B cell (primary cell): ENCODE data around the gene IPO4. TPM values are rescaled to one million over a fixed set of nuclear protein-coding genes. Genes with fewer than 3 reads are reported as not detected.
A peak's percentile ranks its signal among the peaks of the same experiment; 100 is the strongest.

ENCODE experiments used
- ATAC-seq: fragments of 200-7000 bp; cut with Tn5 transposase; one replicate; pipeline ENCODE4 v1.10.0; 2021; ENCODE audit warnings: low read depth, mild to moderate bottlenecking, moderate number of reproducible peaks, moderate library complexity
- CTCF ChIA-PET: fragments of 350-600 bp; sonication (Branson Sonifier 250); formaldehyde crosslinking; loops from one replicate; lab custom pipeline; 2021; ENCODE audit warnings: antibody characterized with exemption, inconsistent platforms; lab: Charles Lee
- POLR2A ChIA-PET: fragments of 350-600 bp; sonication (Branson Sonifier 250); formaldehyde crosslinking; loops from one replicate; lab custom pipeline; 2021; ENCODE audit warnings: antibody characterized with exemption; lab: Charles Lee
- DNase-seq: peaks from one replicate; pipeline ENCODE4 v3.0.0; 2013
- H2AFZ ChIP-seq: 2 replicates; pipeline ENCODE4 v1.6.1; 2012; ENCODE audit warnings: mild to moderate bottlenecking, low read depth, low read length; ENCODE audit not compliant: insufficient read depth, poor library complexity, severe bottlenecking
- H3K27ac ChIP-seq, 2 donors: 1 replicate in 1 of 2; 2 replicates in 1 of 2; pipeline ENCODE4 v1.5.1; 2012 to 2013; ENCODE audit warnings: low read length in 2 of 2, mild to moderate bottlenecking in 2 of 2, moderate library complexity in 1 of 2
- H3K27me3 ChIP-seq, 4 experiments: fragments of 200-600 bp in 1 of 4; sonication (generic) in 1 of 4; replicated peaks in 1 of 4; 1 replicate in 2 of 4; 2 replicates in 2 of 4; pipeline versions ENCODE4 v1.6.1 to v1.7.0; 2013 to 2016; ENCODE audit warnings: low read length in 3 of 4, mild to moderate bottlenecking in 2 of 4, mixed read lengths in 1 of 4, moderate library complexity in 1 of 4; ENCODE audit not compliant: insufficient read depth in 4 of 4, control insufficient read depth in 3 of 4; ENCODE audit errors: control extremely low read depth in 1 of 4
- H3K36me3 ChIP-seq, 2 experiments: replicated peaks in 1 of 2; 1 replicate in 1 of 2; 2 replicates in 1 of 2; pipeline versions ENCODE4 v1.6.1 to v1.7.1; 2013; ENCODE audit warnings: low read length in 1 of 2; ENCODE audit not compliant: insufficient read depth in 2 of 2, control insufficient read depth in 1 of 2; ENCODE audit errors: control extremely low read depth in 1 of 2, extremely low read depth in 1 of 2
- H3K4me1 ChIP-seq, 2 donors: fragments of 200-600 bp in 1 of 2; sonication (generic) in 1 of 2; 1 replicate in 1 of 2; 2 replicates in 1 of 2; pipeline versions ENCODE4 v1.5.1 to v1.6.1; 2013 to 2017; ENCODE audit warnings: low read length in 2 of 2; ENCODE audit not compliant: control insufficient read depth in 2 of 2, insufficient read depth in 2 of 2
- H3K4me2 ChIP-seq: replicated peaks from 2 replicates; pipeline ENCODE3; 2012; ENCODE audit warnings: mild to moderate bottlenecking, low read depth, low read length; ENCODE audit not compliant: poor library complexity, severe bottlenecking
- H3K4me3 ChIP-seq, 5 experiments: fragments of 200-600 bp in 1 of 5; sonication (generic) in 1 of 5; 1 replicate in 3 of 5; 2 replicates in 2 of 5; pipeline versions ENCODE4 v1.5.1 to v1.7.0; 2011 to 2016; ENCODE audit warnings: low read length in 4 of 5, mild to moderate bottlenecking in 4 of 5, low read depth in 2 of 5, control low read depth in 1 of 5, moderate library complexity in 1 of 5; ENCODE audit not compliant: insufficient read depth in 1 of 5; ENCODE audit errors: control extremely low read depth in 1 of 5, extremely low read depth in 1 of 5
- H3K79me2 ChIP-seq: fragments of 200-600 bp; sonication (generic); one replicate; pipeline ENCODE4 v1.6.0; 2016; ENCODE audit warnings: low read length; ENCODE audit not compliant: control insufficient read depth, insufficient read depth
- H3K9ac ChIP-seq: fragments of 200-600 bp; sonication (generic); 2 replicates; pipeline ENCODE4 v1.6.1; 2017; ENCODE audit warnings: mild to moderate bottlenecking, low read length, moderate library complexity
- H3K9me3 ChIP-seq, 3 donors: one replicate each; pipeline versions ENCODE4 v1.6.1 to v1.7.1; 2013; ENCODE audit warnings: low read length in 2 of 3; ENCODE audit not compliant: control insufficient read depth in 2 of 3, insufficient read depth in 1 of 3; ENCODE audit errors: control extremely low read depth in 1 of 3
- H4K20me1 ChIP-seq: 2 replicates; pipeline ENCODE4 v1.6.0; 2012; ENCODE audit warnings: mild to moderate bottlenecking, low read length; ENCODE audit not compliant: insufficient read depth, control insufficient read depth, poor library complexity, severe bottlenecking
- H3K27ac Mint-ChIP-seq: one replicate; pipeline ENCODE4 v1.8.0; 2021; ENCODE audit warnings: mixed read lengths
- H3K27me3 Mint-ChIP-seq: one replicate; pipeline ENCODE4 v1.8.0; 2021; ENCODE audit warnings: mixed read lengths
- H3K4me1 Mint-ChIP-seq: one replicate; pipeline ENCODE4 v1.8.0; 2021; ENCODE audit warnings: mixed read lengths
- H3K4me3 Mint-ChIP-seq: one replicate; pipeline ENCODE4 v1.8.0; 2021; ENCODE audit warnings: mixed read lengths
- H3K9me3 Mint-ChIP-seq: one replicate; pipeline ENCODE4 v1.8.0; 2022; ENCODE audit warnings: mixed read lengths; ENCODE audit not compliant: insufficient read depth
- CTCF ChIP-seq: fragments of 200-600 bp; IDR thresholded peaks from one replicate; pipeline ENCODE4 v1.8.0; 2022; ENCODE audit warnings: antibody characterized with exemption, mild to moderate bottlenecking
- EZH2 ChIP-seq: IDR thresholded peaks from 2 replicates; pipeline ENCODE4 v1.6.1; 2012; ENCODE audit warnings: borderline replicate concordance, low read depth, mild to moderate bottlenecking, moderate library complexity, low read length; ENCODE audit not compliant: insufficient read depth, poor library complexity, severe bottlenecking
- WGBS: methylation state at CpG from one replicate; pipeline ENCODE4 v1.1.5; 2013; ENCODE audit warnings: missing lambda C conversion rate; ENCODE audit not compliant: insufficient coverage; 5-methylcytosine and 5-hydroxymethylcytosine counted together
- intact Hi-C: fragments of 100-400 bp; cut with micrococcal nuclease; formaldehyde crosslinking; loops from one replicate; pipeline ENCODE4 v1.10.0; 2022
- polyA plus RNA-seq: library from polyadenylated mRNA; depleted of rRNA; stranded (reverse); fragments of >200 nt; gene quantifications from 2 replicates; pipeline ENCODE4 v1.2.3, GENCODE V29; 2012
- total RNA-seq, 2 donors: library from RNA; stranded (reverse); fragments of 120-200 nt in 1 of 2; gene quantifications; 1 replicate in 1 of 2; 2 replicates in 1 of 2; pipeline versions ENCODE4 v1.2.3 to v1.2.4, GENCODE V29; 2013 to 2022

IPO4 gene
- total and polyA plus RNA-seq, 2 donors (not counting 1 experiment from before 2014, with no cell fraction given) = 28.3 to 35.0 TPM

- DNase-seq (no peak), ATAC-seq (no peak)
- Histone ChIP-seq H3K79me2 (peaks cover 84% of the 10 kb centered on the region), H3K27me3 (no peaks in the 10 kb centered on the region), H4K20me1 (peaks cover 45% of the 10 kb centered on the region), H3K4me3 (peak overlapping the region; percentile 42 to 95 (median 92)), H3K9me3 (no peaks in the 10 kb centered on the region), H3K4me1 (peaks cover 20 to 33% of the 10 kb centered on the region in 2 donors), H2AFZ (peak overlapping the region; percentile 83), H3K27ac (peak overlapping the region in 1 of 2 donors; percentile 70), H3K9ac (peak overlapping the region; percentile 83), H3K4me2 (peak overlapping the region; percentile 90), H3K36me3 (peaks cover 2 to 62% of the 10 kb centered on the region in 2 experiments)
- peak overlapping the region; percentile 95 for H3K4me3 Mint-ChIP-seq
- intact Hi-C loops = loop anchor here (1.0 to 10.0 kb wide), 11 partner anchors 13 to 1053 kb away; partner anchors contain the start of genes ACIN1, C14orf119, CHMP4A and DCAF11
- peaks cover 47% of the 10 kb centered on the region for H3K4me1 Mint-ChIP-seq
- no peak for TF ChIP-seq EZH2
- TF ChIP-seq CTCF = no peak
- H3K27me3 Mint-ChIP-seq = no peaks in the 10 kb centered on the region
- no peaks in the 10 kb centered on the region for H3K9me3 Mint-ChIP-seq
- POLR2A ChIA-PET = interaction anchor here (1.4 to 4.1 kb wide), 4 partner anchors 11 to 94 kb away, joined by 5 to 43 read pairs (median 24); partner anchors contain the start of genes DCAF11, NRL, PSME1 and TINF2
- CTCF ChIA-PET = interaction anchor here (1.1 to 6.2 kb wide), 8 partner anchors 13 to 163 kb away, joined by 3 to 62 read pairs (median 5); partner anchors contain the start of genes IRF9 and MDP1
- WGBS = 12% methylated on average over 27 of the region's 29 CpGs
- H3K27ac Mint-ChIP-seq = peak overlapping the region; percentile 77
Observed at GRCh38 chr14:24147761-24148428, 40.7 kb downstream of the IPO4 start.
